ENCODE results near the gene ADAMTSL1. TPM values are rescaled to one million over a fixed set of nuclear protein-coding genes. Genes with fewer than 3 reads are reported as not detected.

ADAMTSL1 gene
- total and polyA plus RNA-seq, 2 donors (not counting 3 experiments of a cell fraction or from before 2014, with no cell fraction given): 15.0 to 18.4 TPM

DNA sequence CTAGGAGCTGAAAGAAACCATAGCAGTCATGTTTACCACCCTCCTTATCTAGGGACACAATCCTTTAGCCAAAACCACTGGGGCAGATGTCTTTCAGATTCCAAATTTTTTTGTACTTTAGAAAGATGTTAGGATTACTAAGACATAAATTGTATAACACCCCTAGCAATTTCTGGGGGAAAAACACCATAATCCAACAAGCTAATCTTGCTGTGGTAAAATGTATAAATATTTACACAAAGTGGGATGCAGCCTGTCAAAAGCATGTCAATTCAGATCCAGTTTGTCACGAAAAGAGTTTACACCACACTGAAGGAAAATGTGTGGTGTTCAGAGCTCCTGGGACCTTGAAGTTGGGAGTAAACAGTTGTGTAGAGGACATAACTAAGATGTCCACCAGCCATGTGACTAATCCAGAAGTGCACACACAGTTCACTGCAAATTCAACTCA is 274.3 kb downstream of the ADAMTSL1 start:
- Histone ChIP-seq H3K27ac (ENCODE audit: insufficient read depth, low read depth, low read length) (no peak overlapping the region), H4K20me1 (replicated peaks; ENCODE audit: control insufficient read depth, extremely low read depth, insufficient read depth, low read length) (no peaks in the 10 kb centered on the region), H2AFZ (ENCODE audit: low read depth, low read length) (no peak overlapping the region), H3K27me3 (ENCODE audit: control insufficient read depth in 2 of 2, insufficient read depth in 2 of 2, low read length in 2 of 2) (no peaks in the 10 kb centered on the region), H3K4me1 (ENCODE audit: control insufficient read depth, extremely low read depth, insufficient read depth, low read length) (no peaks in the 10 kb centered on the region), H3K4me3 (replicated peaks in 1 of 3; ENCODE audit: insufficient read depth in 1 of 3, low read depth in 1 of 3, low read length in 3 of 3) (no peak overlapping the region), H3K9ac (replicated peaks; ENCODE audit: extremely low read depth, insufficient read depth, low read length) (no peak overlapping the region), H3K9me1 (replicated peaks; ENCODE audit: control insufficient read depth, extremely low read depth, insufficient read depth, low read length) (no peaks in the 10 kb centered on the region), H3K79me2 (ENCODE audit: control insufficient read depth, insufficient read depth, low read length) (no peaks in the 10 kb centered on the region), H3K36me3 (ENCODE audit: control insufficient read depth in 2 of 2, extremely low read depth in 1 of 2, insufficient read depth in 2 of 2, low read length in 2 of 2) (no peaks in the 10 kb centered on the region), H3K9me3 (replicated peaks; ENCODE audit: control insufficient read depth, insufficient read depth, low read length) (no peaks in the 10 kb centered on the region), H3K4me2 (ENCODE audit: insufficient read depth, low read length) (no peak overlapping the region)
- BruUV-seq (replicated peaks): no TSS peak
- CTCF ChIA-PET: interaction anchor here (1.1 to 1.2 kb wide), 2 partner anchors 11 to 30 kb away, joined by 3 to 4 read pairs; no protein-coding TSS in a partner anchor
- no peak for DNase-seq (ENCODE audit: low read depth, low spot score)
- dilution Hi-C loops (cut with MboI; ENCODE audit: extremely low pct_ligation_motif_present, low sequenced_read_pairs): no loop called here
- POLR2A ChIA-PET: no interaction called here
- TF ChIP-seq, protein P1, sequence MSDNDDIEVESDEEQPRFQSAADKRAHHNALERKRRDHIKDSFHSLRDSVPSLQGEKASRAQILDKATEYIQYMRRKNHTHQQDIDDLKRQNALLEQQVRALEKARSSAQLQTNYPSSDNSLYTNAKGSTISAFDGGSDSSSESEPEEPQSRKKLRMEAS (IDR thresholded peaks at IDR 0.05; ENCODE audit: insufficient read depth, insufficient read length): no peak
- intact Hi-C loops (cut with micrococcal nuclease): no loop called here
- no peak for FAIRE-seq

DNA sequence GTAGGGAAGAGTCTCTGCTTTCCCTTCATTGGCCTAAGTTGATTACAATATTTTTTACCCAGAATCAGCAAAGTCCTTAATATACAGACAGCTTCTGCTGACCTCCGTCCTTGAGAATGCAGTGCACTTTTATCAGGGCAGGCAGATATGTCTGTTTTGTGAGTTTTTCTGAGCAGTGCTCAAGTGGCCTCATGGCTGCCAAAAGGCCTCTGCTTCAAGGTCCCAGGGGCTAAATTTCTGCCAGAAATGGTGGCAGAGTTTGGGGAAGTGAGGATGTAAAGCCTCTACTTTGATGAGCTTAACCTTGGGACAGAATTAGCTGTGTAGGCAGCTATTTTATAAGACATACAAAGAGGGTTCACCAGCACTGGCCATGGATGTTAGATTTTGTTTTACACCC is 275.8 kb downstream of the ADAMTSL1 start:
- H4K20me1 ChIP-seq (replicated peaks; ENCODE audit: control insufficient read depth, extremely low read depth, insufficient read depth, low read length): no peaks in the 10 kb centered on the region
- DNase-seq (ENCODE audit: low read depth, low spot score) (no peak), FAIRE-seq (no peak)
- H3K4me3 ChIP-seq (replicated peaks in 1 of 3; ENCODE audit: insufficient read depth in 1 of 3, low read depth in 1 of 3, low read length in 3 of 3): no peak overlapping the region
- H3K9me3 ChIP-seq (replicated peaks; ENCODE audit: control insufficient read depth, insufficient read depth, low read length): no peaks in the 10 kb centered on the region
- intact Hi-C loops (cut with micrococcal nuclease) (no loop called here), dilution Hi-C loops (cut with MboI; ENCODE audit: extremely low pct_ligation_motif_present, low sequenced_read_pairs) (no loop called here)
- no peaks in the 10 kb centered on the region for H3K9me1 ChIP-seq (replicated peaks; ENCODE audit: control insufficient read depth, extremely low read depth, insufficient read depth, low read length)
- H3K36me3 ChIP-seq (ENCODE audit: control insufficient read depth in 2 of 2, extremely low read depth in 1 of 2, insufficient read depth in 2 of 2, low read length in 2 of 2): no peaks in the 10 kb centered on the region
- no peaks in the 10 kb centered on the region for H3K79me2 ChIP-seq (ENCODE audit: control insufficient read depth, insufficient read depth, low read length)
- BruUV-seq (replicated peaks): no TSS peak
- POLR2A ChIA-PET: no interaction called here
- H3K27ac ChIP-seq (ENCODE audit: insufficient read depth, low read depth, low read length): no peak overlapping the region
- H3K4me1 ChIP-seq (ENCODE audit: control insufficient read depth, extremely low read depth, insufficient read depth, low read length): no peaks in the 10 kb centered on the region
- H3K4me2 ChIP-seq (ENCODE audit: insufficient read depth, low read length): no peak overlapping the region
- TF ChIP-seq POLR2A (IDR thresholded peaks at IDR 0.05; ENCODE audit: low read depth, low read length): no peak
- no peak for TF ChIP-seq GATA2 (IDR thresholded peaks at IDR 0.05; ENCODE audit: insufficient read depth, insufficient read length, low read depth, low read length)
- TF ChIP-seq POLR2AphosphoS5 (IDR thresholded peaks at IDR 0.05; ENCODE audit: insufficient read depth, low read depth, low read length): no peak
- H3K27me3 ChIP-seq (ENCODE audit: control insufficient read depth in 2 of 2, insufficient read depth in 2 of 2, low read length in 2 of 2): no peaks in the 10 kb centered on the region
- H3K9ac ChIP-seq (replicated peaks; ENCODE audit: extremely low read depth, insufficient read depth, low read length): no peak overlapping the region
- no peak overlapping the region for H2AFZ ChIP-seq (ENCODE audit: low read depth, low read length)
- CTCF ChIA-PET: no interaction called here
